HG03521 (cell line): ENCODE data around the gene CALCOCO1.

Source experiments
- ATAC-seq: cut with Tn5 transposase; IDR thresholded peaks from one replicate; pipeline ENCODE4 v1.9.1; 2021; ENCODE audit warnings: mild to moderate bottlenecking, moderate library complexity; ENCODE audit not compliant: unreplicated experiment

Gene CALCOCO1

GRCh38 chr12:53667080-53667479 lies 60.2 kb downstream of the CALCOCO1 start:
- ATAC-seq, result no peak

- ATAC-seq, result no peak
Observed at GRCh38 chr12:53664936-53665335, 62.3 kb downstream of the CALCOCO1 start.

- ATAC-seq, result no peak
Observed at GRCh38 chr12:53664191-53664590, 63.1 kb downstream of the CALCOCO1 start.

- ATAC-seq, result no peak
Observed at GRCh38 chr12:53660041-53660440, 67.2 kb downstream of the CALCOCO1 start.

GRCh38 chr12:53659571-53659981 lies 67.7 kb downstream of the CALCOCO1 start:
- ATAC-seq, result no peak

GRCh38 chr12:53659011-53659551 lies 68.2 kb downstream of the CALCOCO1 start:
- no peak for ATAC-seq
